GM20000 (cell line): ENCODE measurements around the gene GRM1.

Source experiments
- DNase-seq: peaks from one replicate; pipeline ENCODE4 v3.0.0; 2012; ENCODE audit warnings: low spot score
- CTCF ChIP-seq: IDR thresholded peaks from 2 replicates; pipeline ENCODE4 v1.5.1; 2012; ENCODE audit warnings: mild to moderate bottlenecking, control low read depth; ENCODE audit errors: extremely low read depth, missing control alignments

Gene GRM1

GRCh38 chr6:146282837-146283236 is 254.0 kb downstream of the GRM1 start:
- no peak for DNase-seq
- TF ChIP-seq CTCF, result no peak

GRCh38 chr6:146284311-146284710 is 255.4 kb downstream of the GRM1 start:
- TF ChIP-seq CTCF, result no peak
- DNase-seq, result no peak

- DNase-seq, result no peak
- TF ChIP-seq CTCF, result no peak
Measured at GRCh38 chr6:146286961-146287360, 258.1 kb downstream of the GRM1 start.

GRCh38 chr6:146287691-146288369 is 259.0 kb downstream of the GRM1 start:
- DNase-seq, result no peak
- no peak for TF ChIP-seq CTCF

- DNase-seq, result no peak
- TF ChIP-seq CTCF, result no peak
Measured at GRCh38 chr6:146289816-146290588, 261.1 kb downstream of the GRM1 start.

- no peak for DNase-seq
- TF ChIP-seq CTCF, result no peak
Measured at GRCh38 chr6:146290589-146290901, 261.7 kb downstream of the GRM1 start.

GRCh38 chr6:146292506-146292905 is 263.6 kb downstream of the GRM1 start:
- no peak for DNase-seq
- no peak for TF ChIP-seq CTCF
